ENCODE data around the gene JPH3. TPM values are rescaled to one million over a fixed set of nuclear protein-coding genes. Genes with fewer than 3 reads are reported as not detected.

Gene JPH3
- total RNA-seq, 1 donor from 2014 or later, result not detected

DNA sequence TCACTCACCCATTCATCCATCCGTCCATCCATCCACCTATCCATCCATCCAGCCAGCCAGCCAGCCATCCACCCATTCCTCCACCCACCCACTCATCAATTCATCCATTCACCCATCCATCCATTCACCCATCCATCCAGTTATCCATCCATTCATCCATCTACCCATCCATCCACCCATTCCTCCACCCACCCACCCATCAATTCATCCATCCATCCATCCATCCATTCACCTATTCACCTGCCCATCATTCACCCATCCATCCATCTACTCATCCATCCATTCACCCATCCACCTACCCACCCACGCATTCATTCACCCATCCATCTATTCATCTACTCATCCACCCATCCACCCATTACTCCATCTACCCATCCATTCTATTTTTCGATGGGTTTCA, 43.6 kb upstream of the JPH3 start:
- Histone ChIP-seq H3K36me3 (ENCODE audit: control insufficient read depth, insufficient read depth, low read length) (no peaks in the 10 kb centered on the region), H3K4me3 (ENCODE audit: low read depth, low read length) (no peak overlapping the region), H3K27me3 (ENCODE audit: control insufficient read depth, insufficient read depth, low read length) (peaks cover 3% of the 10 kb centered on the region)
- FAIRE-seq (peak; percentile 32), DNase-seq (ENCODE audit: low read depth) (no peak)
- TF ChIP-seq CTCF (IDR thresholded peaks at IDR 0.05; ENCODE audit: insufficient read depth, low read length, severe bottlenecking), result no peak

DNA sequence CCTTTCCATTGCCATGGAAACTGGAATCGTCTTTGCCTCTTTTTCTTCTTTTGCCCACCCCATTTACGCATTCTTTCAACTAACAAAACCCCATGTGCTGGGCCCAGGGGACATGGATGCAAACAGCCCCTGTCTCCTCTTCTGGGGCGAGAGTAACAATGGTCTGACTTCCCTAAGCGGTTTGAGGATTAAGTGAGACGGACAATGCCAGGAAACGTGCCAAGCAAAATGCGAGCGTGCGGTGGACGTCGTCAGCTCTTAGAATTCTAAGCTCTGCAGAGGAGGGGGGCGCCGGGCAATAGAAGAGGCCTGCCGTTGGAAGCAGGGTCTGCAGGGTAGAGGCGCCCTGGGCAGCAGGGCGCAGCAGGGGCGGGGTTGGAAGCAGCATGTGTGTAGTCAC, 42.4 kb upstream of the JPH3 start:
- no peaks in the 10 kb centered on the region for H3K36me3 ChIP-seq (ENCODE audit: control insufficient read depth, insufficient read depth, low read length)
- no peak overlapping the region for H3K4me3 ChIP-seq (ENCODE audit: low read depth, low read length)
- H3K27me3 ChIP-seq (ENCODE audit: control insufficient read depth, insufficient read depth, low read length), result peaks cover 1% of the 10 kb centered on the region
- DNase-seq (ENCODE audit: low read depth), result no peak
- no peak for TF ChIP-seq CTCF (IDR thresholded peaks at IDR 0.05; ENCODE audit: insufficient read depth, low read length, severe bottlenecking)
- FAIRE-seq, result no peak

DNA sequence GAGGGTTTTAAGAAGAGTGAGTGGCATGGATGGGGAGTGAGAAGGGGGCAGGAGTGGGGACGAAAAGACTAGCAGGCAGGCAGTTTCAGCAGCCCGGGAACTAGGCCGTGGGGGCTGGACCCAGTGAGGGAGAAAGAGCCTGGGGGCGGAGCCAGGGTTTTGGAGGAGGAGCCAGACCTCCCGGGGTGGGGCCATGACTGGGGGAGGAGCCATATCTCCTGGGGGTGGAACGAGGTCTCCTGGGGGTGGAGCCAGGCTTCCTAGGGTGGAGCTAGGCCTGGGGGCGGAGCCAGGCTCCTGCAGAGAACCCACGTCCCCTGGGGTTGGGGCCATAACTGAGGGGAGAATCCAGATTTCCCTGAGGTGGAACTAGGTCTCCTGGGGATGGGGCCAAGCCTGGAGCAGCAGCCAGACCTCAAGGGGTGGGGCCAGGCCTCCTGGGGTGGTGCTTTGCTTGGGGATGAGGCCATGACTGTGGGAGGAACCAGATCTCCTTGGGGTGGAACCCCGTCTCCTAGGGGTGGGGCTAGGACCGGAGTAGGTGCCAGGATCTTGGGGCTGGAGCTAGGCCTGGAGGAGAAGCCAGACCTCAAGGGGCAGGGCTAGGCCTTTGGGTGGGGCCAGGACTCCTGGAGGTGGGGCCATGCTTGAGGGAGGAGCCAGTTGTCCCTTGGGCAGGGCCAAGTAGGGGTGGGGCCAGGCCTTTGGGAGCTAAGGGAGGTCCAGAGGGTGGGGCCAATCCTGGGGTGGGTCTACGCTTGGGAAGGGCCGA, 41.7 kb upstream of the JPH3 start:
- DNase-seq (ENCODE audit: low read depth), result no peak
- TF ChIP-seq CTCF (IDR thresholded peaks at IDR 0.05; ENCODE audit: insufficient read depth, low read length, severe bottlenecking), result no peak
- Histone ChIP-seq H3K27me3 (ENCODE audit: control insufficient read depth, insufficient read depth, low read length) (no peaks in the 10 kb centered on the region), H3K36me3 (ENCODE audit: control insufficient read depth, insufficient read depth, low read length) (no peaks in the 10 kb centered on the region), H3K4me3 (ENCODE audit: low read depth, low read length) (no peak overlapping the region)
- FAIRE-seq, result no peak

DNA sequence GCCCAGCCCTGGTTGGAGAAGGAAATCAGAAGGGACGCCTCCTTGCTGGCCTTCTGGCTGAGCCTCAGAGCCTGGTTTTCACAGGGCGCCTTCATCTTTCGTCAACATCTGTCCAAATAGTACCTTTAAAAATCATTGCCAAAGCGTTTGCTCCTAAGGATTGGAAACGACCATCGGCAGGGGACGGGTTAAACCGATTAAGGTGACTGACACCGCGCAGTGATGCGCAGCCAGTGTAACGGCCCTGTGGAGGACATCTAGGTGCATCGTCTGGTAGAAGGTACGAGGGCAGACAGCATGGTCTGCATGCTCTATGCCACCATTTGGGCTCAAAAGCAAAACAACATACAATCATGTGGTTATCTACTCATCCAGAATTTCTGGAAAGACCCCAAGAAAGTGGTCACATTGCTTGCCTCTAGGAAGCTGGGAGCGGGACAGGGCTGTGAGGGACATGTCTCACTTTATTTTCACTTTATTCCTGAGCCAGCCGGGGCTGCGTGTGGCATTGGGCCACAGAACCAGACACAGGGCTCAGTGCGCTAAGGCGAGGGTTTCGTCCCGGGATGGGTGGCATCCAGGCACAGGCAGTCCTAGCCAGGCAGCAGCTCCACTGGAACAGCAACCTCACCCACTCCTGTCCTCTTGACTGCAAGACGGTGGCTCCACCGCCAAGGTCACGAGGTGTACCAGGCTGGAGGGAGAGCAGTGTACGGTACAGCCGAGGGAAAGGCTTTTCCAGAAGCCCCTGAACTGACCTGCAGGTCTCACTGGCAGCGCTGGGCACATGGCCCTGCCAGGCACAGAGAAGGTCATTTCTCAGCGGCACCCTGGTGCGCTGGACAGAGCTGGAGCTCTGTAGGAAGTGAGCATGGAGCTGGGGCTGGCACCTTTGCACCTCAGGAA, 40.9 kb upstream of the JPH3 start:
- Histone ChIP-seq H3K36me3 (ENCODE audit: control insufficient read depth, insufficient read depth, low read length) (no peaks in the 10 kb centered on the region), H3K27me3 (ENCODE audit: control insufficient read depth, insufficient read depth, low read length) (no peaks in the 10 kb centered on the region), H3K4me3 (ENCODE audit: low read depth, low read length) (no peak overlapping the region)
- DNase-seq (ENCODE audit: low read depth) (no peak), FAIRE-seq (peak; percentile 47)
- TF ChIP-seq CTCF (IDR thresholded peaks at IDR 0.05; ENCODE audit: insufficient read depth, low read length, severe bottlenecking), result no peak

DNA sequence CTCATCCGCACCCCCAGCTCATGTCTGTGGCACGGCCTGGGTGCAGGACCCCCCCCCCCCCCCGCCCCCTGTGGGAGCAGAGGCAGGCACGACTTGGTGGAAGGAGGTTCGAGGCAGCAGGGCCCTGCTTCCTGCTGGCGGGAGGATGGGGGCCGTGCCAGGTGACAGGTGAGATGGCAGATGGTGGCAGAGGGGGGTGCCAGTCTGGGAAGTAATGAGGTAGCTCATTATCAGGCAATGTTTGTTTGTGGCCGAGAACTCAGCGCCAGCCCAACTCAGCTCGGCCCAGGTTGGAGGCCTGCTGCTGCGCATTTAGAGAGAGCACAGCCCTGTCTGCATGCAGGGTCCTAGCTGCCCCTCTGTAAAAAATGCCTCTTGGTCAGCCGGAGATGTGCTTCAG, 40.1 kb upstream of the JPH3 start:
- no peak for FAIRE-seq
- no peaks in the 10 kb centered on the region for H3K36me3 ChIP-seq (ENCODE audit: control insufficient read depth, insufficient read depth, low read length)

More for the DNA sequence above, 40.1 kb upstream of the JPH3 start:
- TF ChIP-seq CTCF (IDR thresholded peaks at IDR 0.05; ENCODE audit: insufficient read depth, low read length, severe bottlenecking), result no peak
- DNase-seq (ENCODE audit: low read depth), result no peak
- H3K27me3 ChIP-seq (ENCODE audit: control insufficient read depth, insufficient read depth, low read length), result no peaks in the 10 kb centered on the region
- H3K4me3 ChIP-seq (ENCODE audit: low read depth, low read length), result no peak overlapping the region

All from bronchial epithelial cell (primary cell).